Measurements from ENCODE around the gene PCNP.
"Not testable (repeated sequence)": the region's sequence is repeated elsewhere in the genome, so short reads cannot be mapped to it uniquely, and the experiment has no call there.

PCNP gene

GRCh38 chr3:101573449-101574387 lies at the start of gene PCNP:
Gene PCNP (plus strand): TSS chr3:101574180. CDS start chr3:101574216, 36 bp downstream.
- peak; percentile 100 for DNase-seq

GRCh38 chr3:101527441-101527840 lies 46.5 kb upstream of the PCNP start:
- peak; percentile 71 for DNase-seq

- no peak for DNase-seq
Observed at GRCh38 chr3:101527906-101528305, 46.1 kb upstream of the PCNP start.

GRCh38 chr3:101529816-101530685 lies 43.9 kb upstream of the PCNP start:
- peak; percentile 97 for DNase-seq

GRCh38 chr3:101530686-101531047 lies 43.3 kb upstream of the PCNP start:
- DNase-seq: no peak

GRCh38 chr3:101531473-101532086 lies 42.4 kb upstream of the PCNP start:
- peak; percentile 49 for DNase-seq

- no peak for DNase-seq
Observed at GRCh38 chr3:101532783-101533602, 41.0 kb upstream of the PCNP start.

GRCh38 chr3:101533603-101533968 lies 40.4 kb upstream of the PCNP start:
- DNase-seq: no peak

GRCh38 chr3:101535221-101535620 lies 38.8 kb upstream of the PCNP start:
- no peak for DNase-seq

GRCh38 chr3:101536266-101536665 lies 37.7 kb upstream of the PCNP start:
- DNase-seq: peak; percentile 66

- not testable (repeated sequence) for DNase-seq
Observed at GRCh38 chr3:101536955-101537354, 37.0 kb upstream of the PCNP start.

- no peak for DNase-seq
Observed at GRCh38 chr3:101542957-101543356, 31.0 kb upstream of the PCNP start.

- no peak for DNase-seq
Observed at GRCh38 chr3:101544161-101544850, 29.7 kb upstream of the PCNP start.

GRCh38 chr3:101548527-101549105 lies 25.4 kb upstream of the PCNP start:
- DNase-seq: no peak

GRCh38 chr3:101549473-101549872 lies 24.5 kb upstream of the PCNP start:
- DNase-seq: no peak

GRCh38 chr3:101551359-101552081 lies 22.5 kb upstream of the PCNP start:
- not testable (repeated sequence) for DNase-seq

GRCh38 chr3:101553381-101553780 lies 20.6 kb upstream of the PCNP start:
- DNase-seq: not testable (repeated sequence)

GRCh38 chr3:101556064-101556463 lies 17.9 kb upstream of the PCNP start:
- DNase-seq: no peak

GRCh38 chr3:101561630-101562328 lies 12.2 kb upstream of the PCNP start, which contains the start of gene TRMT10C:
Gene TRMT10C (plus strand): TSS chr3:101561868. CDS start chr3:101564782, 2,914 bp downstream.
- peak; percentile 97 for DNase-seq
